Tibial nerve (tissue), 4 donors: Measurements from ENCODE around the gene INHBC. TPM values are rescaled to one million over a fixed set of nuclear protein-coding genes. Genes with fewer than 3 reads are reported as not detected.

ENCODE experiments used
- DNase-seq, 2 donors: peaks; one replicate each; pipeline ENCODE4 v3.0.0-alpha.2; 2019; ENCODE audit warnings: low spot score in 2 of 2
- H3K27ac ChIP-seq, 4 donors: fragments of 200-600 bp; sonication (generic) in 3 of 4; one replicate each; pipeline ENCODE4 v1.5.1; 2017 to 2019; ENCODE audit warnings: mild to moderate bottlenecking in 1 of 4
- H3K27me3 ChIP-seq, 2 donors: fragments of 200-600 bp; sonication (generic) in 1 of 2; one replicate each; pipeline versions ENCODE4 v1.5.1 to v1.6.0; 2017 to 2019
- H3K36me3 ChIP-seq, 3 donors: fragments of 200-600 bp; sonication (generic); one replicate each; pipeline ENCODE4 v1.5.1; 2018 to 2019
- H3K4me1 ChIP-seq, 4 donors: fragments of 200-600 bp; sonication (generic) in 3 of 4; one replicate each; pipeline ENCODE4 v1.5.1; 2017 to 2019
- H3K4me3 ChIP-seq, 4 donors: fragments of 200-600 bp; sonication (generic) in 3 of 4; one replicate each; pipeline ENCODE4 v1.5.1; 2017 to 2019; ENCODE audit warnings: mild to moderate bottlenecking in 1 of 4, moderate library complexity in 1 of 4
- H3K9me3 ChIP-seq, 4 donors: fragments of 200-600 bp; sonication (generic) in 3 of 4; one replicate each; pipeline ENCODE4 v1.5.1; 2017 to 2019
- EP300 ChIP-seq, 2 donors: sonication (generic); formaldehyde crosslinking; IDR thresholded peaks; one replicate each; pipeline ENCODE4 v1.6.1; 2017; ENCODE audit warnings: antibody characterized with exemption in 2 of 2, mild to moderate bottlenecking in 1 of 2
- POLR2A ChIP-seq, 2 donors: fragments of 450-650 bp; IDR thresholded peaks; one replicate each; pipeline ENCODE4 v1.6.1; 2017; ENCODE audit warnings: antibody characterized with exemption in 2 of 2, mild to moderate bottlenecking in 2 of 2, moderate library complexity in 2 of 2
- WGBS, 2 donors: methylation state at CpG; one replicate each; pipeline ENCODE4 v1.1.5; 2018; 5-methylcytosine and 5-hydroxymethylcytosine counted together
- total RNA-seq, 4 donors: library from RNA; depleted of rRNA; stranded (reverse); fragments of >200 nt; gene quantifications; one replicate each; pipeline ENCODE4 v1.1.0, GENCODE V29; 2016
- TF ChIP-seq, protein P1 (sequence below), 5 experiments: fragments of 200-600 bp in 3 of 5; fragments of 450-650 bp in 2 of 5; sonication (generic) in 3 of 5; IDR thresholded peaks; one replicate each; pipeline ENCODE4 v1.5.1; 2016 to 2019; ENCODE audit warnings: antibody characterized with exemption in 5 of 5, mild to moderate bottlenecking in 3 of 5, moderate library complexity in 2 of 5

The INHBC gene
- total RNA-seq, 4 donors from 2014 or later: not detected

DNA sequence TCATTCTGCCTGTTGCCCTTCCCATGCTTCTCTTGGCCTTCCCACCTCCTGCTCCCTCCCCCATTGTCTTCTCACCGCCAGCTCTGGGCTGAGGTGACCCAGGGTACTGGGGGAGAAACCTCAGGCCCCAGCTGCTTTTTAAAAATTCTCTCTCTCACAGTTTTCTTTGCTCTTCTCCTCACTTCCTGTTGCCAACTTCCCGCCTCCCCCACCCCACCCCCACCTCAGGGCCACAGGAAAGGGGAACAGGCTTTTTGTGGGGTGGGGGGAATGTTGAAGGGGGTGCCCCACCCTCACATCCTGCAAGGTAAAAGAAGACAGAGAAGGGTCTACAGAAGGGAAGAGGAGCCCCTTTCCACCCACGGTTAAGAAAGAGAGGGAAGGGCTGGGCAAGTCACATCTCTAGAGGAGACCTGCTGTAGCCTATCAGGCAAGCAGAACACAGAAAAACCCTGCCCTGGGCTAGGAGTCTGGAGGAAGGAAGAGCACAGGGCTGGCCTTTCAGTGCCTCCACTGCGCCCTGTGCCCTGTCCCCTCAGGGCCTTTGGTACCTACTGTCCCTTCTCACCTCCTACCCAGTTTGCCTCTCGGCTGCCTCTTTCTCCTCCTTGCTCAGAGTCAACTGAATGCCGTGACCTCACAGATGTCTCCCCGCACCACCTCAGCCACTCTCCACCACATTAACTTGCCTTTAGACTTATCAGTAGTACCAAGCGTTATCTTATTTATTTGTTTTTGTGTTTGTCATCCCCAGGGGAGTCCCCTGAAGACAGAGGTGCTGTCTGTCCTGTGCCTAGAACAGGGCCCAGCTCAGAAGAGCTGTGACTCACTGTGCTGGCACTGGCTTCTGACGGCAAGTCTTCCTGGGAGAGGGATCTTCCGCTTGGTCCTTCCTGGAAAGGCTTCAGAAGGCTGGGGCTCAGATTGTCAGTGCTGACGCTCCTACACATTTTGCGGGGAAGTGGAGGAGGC is 43.4 kb downstream of the INHBC start:
- DNase-seq: no peak
- Histone ChIP-seq H3K27me3 (peaks cover 3 to 55% of the 10 kb centered on the region in 2 donors), H3K4me3 (peak overlapping the region; percentile 2 to 51 (median 26)), H3K9me3 (no peaks in the 10 kb centered on the region), H3K36me3 (no peaks in the 10 kb centered on the region), H3K4me1 (peaks cover 0 to 17% (median 14%) of the 10 kb centered on the region in 4 donors), H3K27ac (peak overlapping the region in 3 of 4 donors; percentile 50 to 85 (median 63))
- no peak for TF ChIP-seq EP300 (IDR thresholded peaks at IDR 0.05)
- TF ChIP-seq, protein P1, sequence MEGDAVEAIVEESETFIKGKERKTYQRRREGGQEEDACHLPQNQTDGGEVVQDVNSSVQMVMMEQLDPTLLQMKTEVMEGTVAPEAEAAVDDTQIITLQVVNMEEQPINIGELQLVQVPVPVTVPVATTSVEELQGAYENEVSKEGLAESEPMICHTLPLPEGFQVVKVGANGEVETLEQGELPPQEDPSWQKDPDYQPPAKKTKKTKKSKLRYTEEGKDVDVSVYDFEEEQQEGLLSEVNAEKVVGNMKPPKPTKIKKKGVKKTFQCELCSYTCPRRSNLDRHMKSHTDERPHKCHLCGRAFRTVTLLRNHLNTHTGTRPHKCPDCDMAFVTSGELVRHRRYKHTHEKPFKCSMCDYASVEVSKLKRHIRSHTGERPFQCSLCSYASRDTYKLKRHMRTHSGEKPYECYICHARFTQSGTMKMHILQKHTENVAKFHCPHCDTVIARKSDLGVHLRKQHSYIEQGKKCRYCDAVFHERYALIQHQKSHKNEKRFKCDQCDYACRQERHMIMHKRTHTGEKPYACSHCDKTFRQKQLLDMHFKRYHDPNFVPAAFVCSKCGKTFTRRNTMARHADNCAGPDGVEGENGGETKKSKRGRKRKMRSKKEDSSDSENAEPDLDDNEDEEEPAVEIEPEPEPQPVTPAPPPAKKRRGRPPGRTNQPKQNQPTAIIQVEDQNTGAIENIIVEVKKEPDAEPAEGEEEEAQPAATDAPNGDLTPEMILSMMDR (IDR thresholded peaks at IDR 0.05): no peak
- no peak for TF ChIP-seq POLR2A (IDR thresholded peaks at IDR 0.05)
- WGBS, 2 donors: 54 to 59% methylated on average over 11 to 12 of the region's 12 CpGs

DNA sequence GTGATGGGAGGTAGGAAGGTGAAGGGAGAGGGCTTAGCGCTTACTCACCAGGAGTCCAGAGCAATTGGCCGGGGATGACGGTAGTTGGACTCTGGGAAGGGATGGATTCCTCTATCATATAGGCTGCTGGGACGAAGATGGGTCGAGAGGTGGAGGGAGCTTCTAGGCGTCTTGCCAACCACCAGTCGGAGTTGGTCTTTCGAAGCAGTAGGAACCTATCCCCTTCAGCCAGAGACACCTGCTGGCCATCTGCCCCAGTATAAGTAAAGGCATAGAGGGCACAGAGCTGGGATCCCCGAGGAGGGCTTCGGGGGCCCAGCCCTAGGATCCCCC is 44.4 kb downstream of the INHBC start:
- 80 to 85% methylated on average over 10 of the region's 10 CpGs for WGBS, 2 donors
- Histone ChIP-seq H3K36me3 (no peaks in the 10 kb centered on the region), H3K27me3 (peaks cover 3 to 45% of the 10 kb centered on the region in 2 donors), H3K9me3 (no peaks in the 10 kb centered on the region), H3K4me3 (peak overlapping the region in 1 of 4 donors; percentile 44), H3K27ac (peak overlapping the region in 2 of 4 donors; percentile 63 to 85), H3K4me1 (peaks cover 0 to 17% (median 14%) of the 10 kb centered on the region in 4 donors)
- DNase-seq: no peak
- TF ChIP-seq POLR2A (IDR thresholded peaks at IDR 0.05) (no peak), EP300 (IDR thresholded peaks at IDR 0.05) (no peak)
- TF ChIP-seq, protein P1 (IDR thresholded peaks at IDR 0.05): no peak

DNA sequence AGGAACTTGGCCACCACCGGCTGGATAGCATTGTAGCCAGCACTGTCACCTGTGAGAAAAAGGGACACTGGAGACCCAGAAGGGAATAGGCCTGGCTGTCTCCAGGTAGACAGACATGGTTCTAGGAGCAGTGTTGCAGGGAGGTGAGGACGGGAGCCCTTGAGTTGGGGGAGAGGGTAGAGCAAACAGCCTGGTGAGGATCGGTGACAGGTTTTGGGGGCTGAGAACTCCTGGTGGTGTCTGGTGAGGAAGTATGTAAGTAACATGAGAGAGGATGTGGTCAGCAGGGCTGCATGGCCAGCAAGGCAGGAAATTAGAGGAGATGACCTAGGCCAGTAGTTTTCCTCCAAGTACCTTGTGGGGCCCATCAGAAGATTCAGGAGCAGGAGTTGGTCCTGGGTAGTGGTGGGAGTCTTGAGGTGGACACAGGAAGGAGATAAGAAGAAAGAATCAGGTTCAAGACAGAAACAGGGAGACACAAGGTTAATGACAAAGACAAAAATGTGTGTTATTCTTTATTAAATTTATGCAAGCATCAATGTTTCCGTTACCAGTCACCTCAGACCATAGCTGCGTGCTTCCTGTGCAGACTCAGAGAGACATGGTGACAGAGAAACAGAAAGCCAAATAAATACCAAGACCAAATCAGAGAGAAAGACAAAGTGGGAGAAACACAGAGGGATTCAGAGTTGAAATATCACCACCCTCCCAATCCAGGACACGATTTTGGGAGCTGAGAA is 45.0 kb downstream of the INHBC start, which contains the start of gene ARHGAP9:
ARHGAP9 (minus strand) TSS at position 491 of the 740 bp plus-strand sequence; CDS start at position 31, 460 bp downstream.
- no peak for DNase-seq
- peak within 1 kb of the TSS in 1 of 4 donors; percentile 44 for H3K4me3 ChIP-seq
- no peaks in the 10 kb centered on the region for H3K9me3 ChIP-seq
- WGBS, 2 donors: 68 to 73% methylated on average over 6 of the region's 6 CpGs
- TF ChIP-seq, protein P1 (IDR thresholded peaks at IDR 0.05): no peak
- TF ChIP-seq POLR2A (IDR thresholded peaks at IDR 0.05) (no peak), EP300 (IDR thresholded peaks at IDR 0.05) (no peak)
- peak within 1 kb of the TSS in 3 of 4 donors; percentile 50 to 85 (median 63) for H3K27ac ChIP-seq
- H3K36me3 ChIP-seq: no peaks in the 10 kb centered on the region
- peaks cover 3 to 40% of the 10 kb centered on the region in 2 donors for H3K27me3 ChIP-seq
- peaks cover 0 to 17% (median 14%) of the 10 kb centered on the region in 4 donors for H3K4me1 ChIP-seq

DNA sequence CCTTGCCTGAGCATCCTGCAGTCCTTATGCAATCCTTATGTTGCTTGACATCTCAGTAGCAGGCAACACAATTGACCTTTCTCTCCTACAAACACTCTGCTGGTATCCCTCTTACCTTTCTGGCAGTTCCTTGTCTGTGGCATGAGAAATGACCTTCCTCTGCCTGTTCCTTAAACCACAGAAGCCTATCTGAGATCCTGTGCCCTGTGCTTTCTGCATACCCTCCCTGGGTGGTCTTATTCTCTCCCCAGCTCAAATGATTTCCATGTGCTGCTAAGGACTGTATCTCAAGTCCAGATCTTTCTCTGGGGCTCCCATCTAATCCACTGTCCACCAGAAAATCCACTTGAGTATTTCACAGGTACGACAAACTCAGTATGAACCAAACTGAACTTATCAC is 47.1 kb downstream of the INHBC start:
- Histone ChIP-seq H3K9me3 (no peaks in the 10 kb centered on the region), H3K4me1 (peaks cover 0 to 3% (median 0%) of the 10 kb centered on the region in 4 donors), H3K4me3 (no peak overlapping the region), H3K27ac (no peak overlapping the region), H3K36me3 (no peaks in the 10 kb centered on the region), H3K27me3 (peaks cover 0 to 19% of the 10 kb centered on the region in 2 donors)
- no peak for DNase-seq
- TF ChIP-seq, protein P1 (IDR thresholded peaks at IDR 0.05): no peak
- TF ChIP-seq EP300 (IDR thresholded peaks at IDR 0.05) (no peak), POLR2A (IDR thresholded peaks at IDR 0.05) (no peak)
- WGBS, 2 donors: 67 to 69% methylated on average over 1 of the region's 1 CpG
